ENCODE measurements around the gene CHAT.

CHAT gene

GRCh38 chr10:49647985-49648795 is 34.4 kb downstream of the CHAT start:
- Mint-ChIP-seq H3K27ac (no peak overlapping the region), H3K4me3 (no peak overlapping the region), H3K36me3 (no peaks in the 10 kb centered on the region), H3K9me3 (no peaks in the 10 kb centered on the region), H3K4me1 (no peaks in the 10 kb centered on the region), H3K27me3 (peaks cover 6% of the 10 kb centered on the region)

- Mint-ChIP-seq H3K9me3 (no peaks in the 10 kb centered on the region), H3K27me3 (peaks cover 4% of the 10 kb centered on the region), H3K27ac (no peak overlapping the region), H3K4me3 (no peak overlapping the region), H3K4me1 (no peaks in the 10 kb centered on the region), H3K36me3 (no peaks in the 10 kb centered on the region)
Measured at GRCh38 chr10:49649294-49649693, 35.5 kb downstream of the CHAT start.

- Mint-ChIP-seq H3K27me3 (no peaks in the 10 kb centered on the region), H3K27ac (no peak overlapping the region), H3K4me1 (no peaks in the 10 kb centered on the region), H3K9me3 (no peaks in the 10 kb centered on the region), H3K36me3 (no peaks in the 10 kb centered on the region), H3K4me3 (no peak overlapping the region)
Measured at GRCh38 chr10:49649936-49650723, 36.3 kb downstream of the CHAT start.

GRCh38 chr10:49650724-49651034 is 36.8 kb downstream of the CHAT start:
- H3K27me3 Mint-ChIP-seq = peaks cover under 1% of the 10 kb centered on the region
- H3K9me3 Mint-ChIP-seq = no peaks in the 10 kb centered on the region
- no peak overlapping the region for H3K27ac Mint-ChIP-seq
- no peak overlapping the region for H3K4me3 Mint-ChIP-seq
- H3K4me1 Mint-ChIP-seq = no peaks in the 10 kb centered on the region
- H3K36me3 Mint-ChIP-seq = no peaks in the 10 kb centered on the region

GRCh38 chr10:49651039-49651835 is 37.4 kb downstream of the CHAT start:
- Mint-ChIP-seq H3K9me3 (no peaks in the 10 kb centered on the region), H3K27me3 (peaks cover 3% of the 10 kb centered on the region), H3K36me3 (no peaks in the 10 kb centered on the region), H3K4me1 (no peaks in the 10 kb centered on the region), H3K4me3 (no peak overlapping the region), H3K27ac (no peak overlapping the region)

- peaks cover 3% of the 10 kb centered on the region for H3K27me3 Mint-ChIP-seq
- H3K4me3 Mint-ChIP-seq = no peak overlapping the region
- no peaks in the 10 kb centered on the region for H3K4me1 Mint-ChIP-seq
- H3K36me3 Mint-ChIP-seq = no peaks in the 10 kb centered on the region
- no peak overlapping the region for H3K27ac Mint-ChIP-seq
- H3K9me3 Mint-ChIP-seq = no peaks in the 10 kb centered on the region
Measured at GRCh38 chr10:49651917-49652316, 38.1 kb downstream of the CHAT start.

- Mint-ChIP-seq H3K36me3 (no peaks in the 10 kb centered on the region), H3K4me1 (no peaks in the 10 kb centered on the region), H3K27me3 (peaks cover 3% of the 10 kb centered on the region), H3K9me3 (no peaks in the 10 kb centered on the region), H3K4me3 (no peak overlapping the region), H3K27ac (no peak overlapping the region)
Measured at GRCh38 chr10:49652421-49653272, 38.8 kb downstream of the CHAT start.

- Mint-ChIP-seq H3K27ac (no peak overlapping the region), H3K4me1 (no peaks in the 10 kb centered on the region), H3K9me3 (no peaks in the 10 kb centered on the region), H3K4me3 (no peak overlapping the region), H3K36me3 (no peaks in the 10 kb centered on the region), H3K27me3 (peaks cover 3% of the 10 kb centered on the region)
Measured at GRCh38 chr10:49653273-49653929, 39.6 kb downstream of the CHAT start.

GRCh38 chr10:49654036-49654693 is 40.3 kb downstream of the CHAT start:
- Mint-ChIP-seq H3K4me1 (no peaks in the 10 kb centered on the region), H3K36me3 (no peaks in the 10 kb centered on the region), H3K27me3 (peaks cover 3% of the 10 kb centered on the region), H3K4me3 (no peak overlapping the region), H3K27ac (no peak overlapping the region), H3K9me3 (peaks cover 7% of the 10 kb centered on the region)

- Mint-ChIP-seq H3K4me1 (no peaks in the 10 kb centered on the region), H3K36me3 (no peaks in the 10 kb centered on the region), H3K27me3 (peaks cover 3% of the 10 kb centered on the region), H3K27ac (no peak overlapping the region), H3K4me3 (no peak overlapping the region), H3K9me3 (peaks cover 14% of the 10 kb centered on the region)
Measured at GRCh38 chr10:49655099-49655498, 41.3 kb downstream of the CHAT start.

- H3K36me3 Mint-ChIP-seq = no peaks in the 10 kb centered on the region
- H3K27me3 Mint-ChIP-seq = peaks cover 3% of the 10 kb centered on the region
- no peak overlapping the region for H3K4me3 Mint-ChIP-seq
- peaks cover 14% of the 10 kb centered on the region for H3K9me3 Mint-ChIP-seq
- H3K27ac Mint-ChIP-seq = no peak overlapping the region
- no peaks in the 10 kb centered on the region for H3K4me1 Mint-ChIP-seq
Measured at GRCh38 chr10:49656845-49657493, 43.1 kb downstream of the CHAT start.

- peaks cover 3% of the 10 kb centered on the region for H3K27me3 Mint-ChIP-seq
- H3K4me3 Mint-ChIP-seq = no peak overlapping the region
- no peak overlapping the region for H3K27ac Mint-ChIP-seq
- H3K4me1 Mint-ChIP-seq = no peaks in the 10 kb centered on the region
- peaks cover 14% of the 10 kb centered on the region for H3K9me3 Mint-ChIP-seq
- no peaks in the 10 kb centered on the region for H3K36me3 Mint-ChIP-seq
Measured at GRCh38 chr10:49657606-49658005, 43.8 kb downstream of the CHAT start.

- no peaks in the 10 kb centered on the region for H3K4me1 Mint-ChIP-seq
- H3K27ac Mint-ChIP-seq = no peak overlapping the region
- no peak overlapping the region for H3K4me3 Mint-ChIP-seq
- H3K9me3 Mint-ChIP-seq = peaks cover 14% of the 10 kb centered on the region
- no peaks in the 10 kb centered on the region for H3K36me3 Mint-ChIP-seq
- H3K27me3 Mint-ChIP-seq = no peaks in the 10 kb centered on the region
Measured at GRCh38 chr10:49661140-49661856, 47.5 kb downstream of the CHAT start.

Measured in activated naive CD4-positive, alpha-beta T cell treated with anti-CD3 and anti-CD28 coated beads, Interleukin-2, amount 50 U/mL, for 24 hours (primary cell).